GM18502 (cell line): Measurements from ENCODE around the gene GOLGA3.
"Not testable (repeated sequence)": the region's sequence is repeated elsewhere in the genome, so short reads cannot be mapped to it uniquely, and the experiment has no call there.

ENCODE experiments used
- ATAC-seq: cut with Tn5 transposase; IDR thresholded peaks from one replicate; pipeline ENCODE4 v1.9.1; 2021; ENCODE audit warnings: mild to moderate bottlenecking; ENCODE audit not compliant: unreplicated experiment, poor library complexity

GOLGA3 gene

GRCh38 chr12:132758825-132759224 lies 69.8 kb downstream of the GOLGA3 start:
- not testable (repeated sequence) for ATAC-seq

- no peak for ATAC-seq
Measured at GRCh38 chr12:132754160-132754932, 74.3 kb downstream of the GOLGA3 start.

- ATAC-seq, result not testable (repeated sequence)
Measured at GRCh38 chr12:132753670-132754069, 75.0 kb downstream of the GOLGA3 start.

- ATAC-seq, result no peak
Measured at GRCh38 chr12:132748319-132748718, 80.3 kb downstream of the GOLGA3 start.

GRCh38 chr12:132747896-132748295 lies 80.8 kb downstream of the GOLGA3 start:
- no peak for ATAC-seq

GRCh38 chr12:132747395-132747794 lies 81.3 kb downstream of the GOLGA3 start:
- ATAC-seq, result no peak

- ATAC-seq, result no peak
Measured at GRCh38 chr12:132746613-132747012, 82.1 kb downstream of the GOLGA3 start.

- no peak for ATAC-seq
Measured at GRCh38 chr12:132743831-132744230, 84.8 kb downstream of the GOLGA3 start.

- no peak for ATAC-seq
Measured at GRCh38 chr12:132741620-132742019, 87.0 kb downstream of the GOLGA3 start.

GRCh38 chr12:132740652-132741051 lies 88.0 kb downstream of the GOLGA3 start:
- ATAC-seq, result no peak

GRCh38 chr12:132740313-132740646 lies 88.4 kb downstream of the GOLGA3 start:
- no peak for ATAC-seq

- no peak for ATAC-seq
Measured at GRCh38 chr12:132739600-132740312, 88.9 kb downstream of the GOLGA3 start.

- ATAC-seq, result no peak
Measured at GRCh38 chr12:132736913-132737312, 91.8 kb downstream of the GOLGA3 start.

- ATAC-seq, result no peak
Measured at GRCh38 chr12:132736378-132736777, 92.3 kb downstream of the GOLGA3 start.

GRCh38 chr12:132735496-132735895 lies 93.2 kb downstream of the GOLGA3 start:
- ATAC-seq, result no peak

GRCh38 chr12:132734206-132734605 lies 94.5 kb downstream of the GOLGA3 start:
- no peak for ATAC-seq

GRCh38 chr12:132731574-132731973 lies 97.1 kb downstream of the GOLGA3 start:
- ATAC-seq, result no peak

GRCh38 chr12:132730353-132730752 lies 98.3 kb downstream of the GOLGA3 start:
- no peak for ATAC-seq

GRCh38 chr12:132729541-132730320 lies 98.9 kb downstream of the GOLGA3 start:
- ATAC-seq, result no peak

GRCh38 chr12:132728502-132728901 lies 100.2 kb downstream of the GOLGA3 start:
- ATAC-seq, result no peak
